ENCODE data around the gene LAMP5.

The LAMP5 gene

GRCh38 chr20:9573335-9574151 is 59.2 kb downstream of the LAMP5 start:
- no peak for TF ChIP-seq POLR2A (IDR thresholded peaks at IDR 0.05; ENCODE audit: low read length)
- TF ChIP-seq GATA1 (IDR thresholded peaks at IDR 0.05; ENCODE audit: low read depth, low read length), result no peak
- no peak for DNase-seq

DNA sequence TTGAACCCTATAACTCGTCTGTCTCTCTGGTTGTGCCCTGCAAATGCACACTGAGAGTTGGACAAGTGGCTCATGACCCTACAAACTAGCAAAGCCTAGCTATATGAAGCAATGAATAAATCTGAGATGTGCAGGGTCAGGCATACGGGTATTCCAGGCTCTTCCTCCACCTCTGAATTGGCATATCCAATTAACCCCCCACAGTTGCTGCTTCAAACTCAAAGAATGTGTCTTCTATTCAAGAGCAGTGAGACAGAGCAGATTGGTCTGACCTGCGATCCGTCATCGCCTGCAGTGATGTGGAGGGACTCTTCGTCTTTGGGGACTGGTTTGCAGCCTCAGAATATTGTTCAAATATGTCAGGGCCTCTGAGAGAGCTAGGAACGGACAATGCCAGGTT is 59.8 kb downstream of the LAMP5 start:
- no peak for TF ChIP-seq POLR2A (IDR thresholded peaks at IDR 0.05; ENCODE audit: low read length)
- TF ChIP-seq GATA1 (IDR thresholded peaks at IDR 0.05; ENCODE audit: low read depth, low read length), result no peak
- no peak for DNase-seq

DNA sequence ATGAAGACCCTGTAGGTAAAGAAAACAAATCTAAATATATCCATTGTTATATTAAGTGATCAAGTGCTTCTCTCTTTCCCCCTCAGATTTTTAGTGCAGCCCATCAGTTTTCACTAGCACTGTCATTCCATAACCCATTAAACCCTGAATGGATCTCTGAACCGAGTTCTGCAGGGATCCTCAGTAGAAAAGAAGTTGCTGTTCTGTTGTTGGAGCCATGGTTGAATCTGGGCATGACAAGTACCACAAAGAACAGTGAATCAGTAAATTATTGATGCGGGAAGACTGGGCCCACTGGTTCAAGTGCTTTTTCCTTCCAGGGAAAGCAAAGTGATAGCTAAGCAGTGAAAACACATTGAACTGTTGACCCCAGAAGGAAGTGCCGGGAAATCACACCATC is 60.4 kb downstream of the LAMP5 start:
- no peak for DNase-seq
- no peak for TF ChIP-seq POLR2A (IDR thresholded peaks at IDR 0.05; ENCODE audit: low read length)
- no peak for TF ChIP-seq GATA1 (IDR thresholded peaks at IDR 0.05; ENCODE audit: low read depth, low read length)

- no peak for TF ChIP-seq POLR2A (IDR thresholded peaks at IDR 0.05; ENCODE audit: low read length)
- TF ChIP-seq GATA1 (IDR thresholded peaks at IDR 0.05; ENCODE audit: low read depth, low read length), result no peak
Measured at GRCh38 chr20:9575836-9576235, 61.4 kb downstream of the LAMP5 start.

DNA sequence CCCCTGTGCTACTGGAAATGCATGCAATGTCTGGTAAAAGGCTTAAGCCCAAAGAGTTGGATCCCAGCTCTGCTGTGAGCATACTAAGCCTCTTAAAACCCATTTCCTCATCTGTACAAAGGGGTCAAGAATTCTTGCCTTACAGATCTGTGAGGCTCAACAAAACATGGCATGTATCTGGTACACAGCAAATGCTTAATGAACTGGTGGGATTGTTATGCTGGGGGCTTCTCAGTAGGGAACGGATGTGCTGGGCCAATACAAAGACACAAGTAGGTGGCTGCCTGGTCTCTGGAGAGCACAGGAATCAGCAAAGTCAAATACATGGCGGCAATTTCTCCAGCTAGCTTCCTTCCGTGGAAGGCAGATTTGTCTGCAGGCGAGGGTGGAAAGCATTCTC is 62.3 kb downstream of the LAMP5 start:
- TF ChIP-seq POLR2A (IDR thresholded peaks at IDR 0.05; ENCODE audit: low read length), result no peak
- no peak for TF ChIP-seq GATA1 (IDR thresholded peaks at IDR 0.05; ENCODE audit: low read depth, low read length)

More at GRCh38 chr20:9575836-9576235, 61.4 kb downstream of the LAMP5 start:
- DNase-seq, result no peak

GRCh38 chr20:9577397-9577796 is 63.0 kb downstream of the LAMP5 start:
- no peak for TF ChIP-seq GATA1 (IDR thresholded peaks at IDR 0.05; ENCODE audit: low read depth, low read length)
- TF ChIP-seq POLR2A (IDR thresholded peaks at IDR 0.05; ENCODE audit: low read length), result no peak
- no peak for DNase-seq

More for the DNA sequence above, 62.3 kb downstream of the LAMP5 start:
- DNase-seq, result no peak

GRCh38 chr20:9578594-9578993 is 64.2 kb downstream of the LAMP5 start:
- TF ChIP-seq GATA1 (IDR thresholded peaks at IDR 0.05; ENCODE audit: low read depth, low read length) (no peak), POLR2A (IDR thresholded peaks at IDR 0.05; ENCODE audit: low read length) (no peak)
- no peak for DNase-seq

All from erythroblast (primary cell).